GM10248 (cell line): ENCODE measurements around the gene CDCA7.

Source experiments
- CTCF ChIA-PET: fragments of 300-600 bp; sonication (Branson Sonifier 250); formaldehyde crosslinking; extraction: SDS; loops from one replicate; lab custom pipeline; 2021; ENCODE audit warnings: antibody characterized with exemption; lab: Yijun Ruan, JAX
- POLR2A ChIA-PET: fragments of 350-650 bp; sonication (Branson Sonifier 250); formaldehyde crosslinking; extraction: SDS; loops from one replicate; lab custom pipeline; 2020; ENCODE audit warnings: antibody characterized with exemption; lab: Yijun Ruan, JAX
- DNase-seq: peaks from one replicate; pipeline ENCODE4 v3.0.0; 2012; ENCODE audit errors: extremely low spot score
- CTCF ChIP-seq: IDR thresholded peaks from 2 replicates; pipeline ENCODE4 v1.5.1; 2012; ENCODE audit warnings: mild to moderate bottlenecking, low read depth; ENCODE audit errors: extremely low read depth, missing control alignments, control extremely low read depth

The CDCA7 gene

GRCh38 chr2:173386021-173386737 lies 31.5 kb downstream of the CDCA7 start:
- CTCF ChIA-PET = interaction anchor here (1.4 to 2.4 kb wide), 2 partner anchors 15 kb away, joined by 3 to 13 read pairs; no protein-coding TSS in a partner anchor
- DNase-seq = no peak
- no peak for TF ChIP-seq CTCF
- POLR2A ChIA-PET = no interaction called here

- DNase-seq = no peak
- POLR2A ChIA-PET = no interaction called here
- CTCF ChIA-PET = interaction anchor here (2.4 kb wide), 1 partner anchor 15 kb away, joined by 13 read pairs; no protein-coding TSS in a partner anchor
- TF ChIP-seq CTCF = no peak
Observed at GRCh38 chr2:173386738-173387065, 32.0 kb downstream of the CDCA7 start.

GRCh38 chr2:173387079-173387478 lies 32.4 kb downstream of the CDCA7 start:
- ChIA-PET POLR2A (no interaction called here), CTCF (interaction anchor here (2.4 kb wide), 1 partner anchor 14 kb away, joined by 13 read pairs; no protein-coding TSS in a partner anchor)
- no peak for TF ChIP-seq CTCF
- no peak for DNase-seq

- CTCF ChIA-PET = interaction anchor here (2.4 kb wide), 1 partner anchor 14 kb away, joined by 13 read pairs; no protein-coding TSS in a partner anchor
- TF ChIP-seq CTCF = no peak
- DNase-seq = no peak
- POLR2A ChIA-PET = no interaction called here
Observed at GRCh38 chr2:173387660-173388059, 33.0 kb downstream of the CDCA7 start.

- no peak for DNase-seq
- CTCF ChIA-PET = no interaction called here
Observed at GRCh38 chr2:173388795-173389194, 34.1 kb downstream of the CDCA7 start.

GRCh38 chr2:173390036-173390435 lies 35.4 kb downstream of the CDCA7 start:
- DNase-seq = no peak
- ChIA-PET POLR2A (no interaction called here), CTCF (interaction anchor here (2.7 kb wide), 1 partner anchor 11 kb away, joined by 22 read pairs; no protein-coding TSS in a partner anchor)
- no peak for TF ChIP-seq CTCF

More at GRCh38 chr2:173388795-173389194, 34.1 kb downstream of the CDCA7 start:
- no peak for TF ChIP-seq CTCF
- POLR2A ChIA-PET = no interaction called here
